ENCODE data around the gene MKLN1. TPM values are rescaled to one million over a fixed set of nuclear protein-coding genes. Genes with fewer than 3 reads are reported as not detected.

MKLN1 gene
- total RNA-seq, 1 experiment from 2014 or later, result 48.5 TPM

GRCh38 chr7:131521651-131522163, 194.0 kb downstream of the MKLN1 start:
- Histone ChIP-seq H3K4me3 (replicated peaks in 1 of 2; ENCODE audit: low read depth in 1 of 2, low read length in 2 of 2) (0 out of 4 replicates have a peak overlapping the region, but pooled peaks of 1 of the 2 experiments have one; percentile 13), H3K27ac (ENCODE audit: low read depth, low read length) (peak overlapping the region; percentile 66), H3K4me1 (ENCODE audit: control insufficient read depth in 1 of 2, insufficient read depth in 2 of 2, low read length in 2 of 2) (peaks cover 23 to 29% of the 10 kb centered on the region in 2 experiments), H3K9ac (ENCODE audit: low read length) (peak overlapping the region; percentile 38), H2AFZ (ENCODE audit: low read depth, low read length, poor library complexity, severe bottlenecking) (no peak overlapping the region), H3K4me2 (ENCODE audit: low read length) (peak overlapping the region; percentile 62), H3K9me2 (ENCODE audit: insufficient read depth) (no peaks in the 10 kb centered on the region), H4K20me1 (ENCODE audit: insufficient read depth) (no peaks in the 10 kb centered on the region), H3K27me3 (ENCODE audit: insufficient read depth, low read length) (no peaks in the 10 kb centered on the region), H3K79me2 (ENCODE audit: insufficient read depth, low read length) (0 out of 2 replicates have a peak, but pooled peaks cover 5% of the 10 kb centered on the region), H3K36me3 (ENCODE audit: control insufficient read depth in 1 of 2, insufficient read depth in 2 of 2, low read length in 2 of 2) (no peaks in the 10 kb centered on the region), H3K9me3 (ENCODE audit: control insufficient read depth in 1 of 2, insufficient read depth in 1 of 2, low read depth in 1 of 2, low read length in 2 of 2) (no peaks in the 10 kb centered on the region)
- no TSS peak for BruUV-seq (replicated peaks)
- DNase-seq (ENCODE audit: low read depth, low spot score) (no peak), ATAC-seq (peak; percentile 77)
- no peak for TF ChIP-seq MAX (IDR thresholded peaks at IDR 0.05)
- TF ChIP-seq CBX3 (IDR thresholded peaks at IDR 0.05; ENCODE audit: low read depth), result peak; percentile 62; the same call in 1 of the 2 replicates
- POLR2A ChIA-PET, result no interaction called here
- RAD21 ChIA-PET (ENCODE audit: low non-redundant PET in 1 of 2, low total read pairs in 2 of 2, uncharacterized antibody in 2 of 2, unreplicated experiment in 2 of 2), result no interaction called here
- CTCF ChIA-PET, result interaction anchor here (1.5 kb wide), 1 partner anchor 24 kb away, joined by 6 read pairs; no protein-coding TSS in a partner anchor
- intact Hi-C loops (cut with micrococcal nuclease), result no loop called here

GRCh38 chr7:131522325-131522930, 194.8 kb downstream of the MKLN1 start:
- intact Hi-C loops (cut with micrococcal nuclease), result no loop called here
- H3K9ac ChIP-seq (ENCODE audit: low read length), result no peak overlapping the region
- peaks cover under 1% of the 10 kb centered on the region; the same call in 1 of the 2 replicates for H3K79me2 ChIP-seq (ENCODE audit: insufficient read depth, low read length)
- no peaks in the 10 kb centered on the region for H4K20me1 ChIP-seq (ENCODE audit: insufficient read depth)
- no peak overlapping the region for H3K4me3 ChIP-seq (replicated peaks in 1 of 2; ENCODE audit: low read depth in 1 of 2, low read length in 2 of 2)
- no peaks in the 10 kb centered on the region for H3K9me3 ChIP-seq (ENCODE audit: control insufficient read depth in 1 of 2, insufficient read depth in 1 of 2, low read depth in 1 of 2, low read length in 2 of 2)
- no peaks in the 10 kb centered on the region for H3K27me3 ChIP-seq (ENCODE audit: insufficient read depth, low read length)
- no TSS peak for BruUV-seq (replicated peaks)
- TF ChIP-seq EZH2phosphoT487 (IDR thresholded peaks at IDR 0.05; ENCODE audit: borderline replicate concordance), result no peak
- TF ChIP-seq SIN3A (IDR thresholded peaks at IDR 0.05; ENCODE audit: low read depth), result no peak
- no peak for TF ChIP-seq ZFX (IDR thresholded peaks at IDR 0.05)
- no peak for TF ChIP-seq ZBTB33 (IDR thresholded peaks at IDR 0.05; ENCODE audit: extremely low read depth, insufficient replicate concordance, low read length)
- TF ChIP-seq ATF3 (IDR thresholded peaks at IDR 0.05), result no peak
- TF ChIP-seq SP1 (IDR thresholded peaks at IDR 0.05; ENCODE audit: low read depth), result no peak
- no peak for TF ChIP-seq SRF (IDR thresholded peaks at IDR 0.05; ENCODE audit: low read depth)
- TF ChIP-seq TCF7L2 (IDR thresholded peaks at IDR 0.05; ENCODE audit: borderline replicate concordance, extremely low read depth, insufficient read depth, insufficient read length), result no peak
- peaks cover 23 to 29% of the 10 kb centered on the region in 2 experiments for H3K4me1 ChIP-seq (ENCODE audit: control insufficient read depth in 1 of 2, insufficient read depth in 2 of 2, low read length in 2 of 2)
- ChIA-PET CTCF (interaction anchor here (1.5 kb wide), 1 partner anchor 24 kb away, joined by 6 read pairs; no protein-coding TSS in a partner anchor), RAD21 (ENCODE audit: low non-redundant PET in 1 of 2, low total read pairs in 2 of 2, uncharacterized antibody in 2 of 2, unreplicated experiment in 2 of 2) (no interaction called here), POLR2A (no interaction called here)
- H3K9me2 ChIP-seq (ENCODE audit: insufficient read depth), result no peaks in the 10 kb centered on the region
- ATAC-seq (no peak), DNase-seq (ENCODE audit: low read depth, low spot score) (no peak)
- H2AFZ ChIP-seq (ENCODE audit: low read depth, low read length, poor library complexity, severe bottlenecking), result no peak overlapping the region
- H3K27ac ChIP-seq (ENCODE audit: low read depth, low read length), result peak overlapping the region; percentile 66
- H3K36me3 ChIP-seq (ENCODE audit: control insufficient read depth in 1 of 2, insufficient read depth in 2 of 2, low read length in 2 of 2), result no peaks in the 10 kb centered on the region
- peak overlapping the region; percentile 62 for H3K4me2 ChIP-seq (ENCODE audit: low read length)

All from HCT116 (cell line).